ENCODE results near the gene SLC22A16. TPM values are rescaled to one million over a fixed set of nuclear protein-coding genes. Genes with fewer than 3 reads are reported as not detected.
"Not testable (repeated sequence)": the region's sequence is repeated elsewhere in the genome, so short reads cannot be mapped to it uniquely, and the experiment has no call there.

SLC22A16 gene
- total RNA-seq, 3 donors from 2014 or later = 0.15 to 2.9 (median 0.33) TPM

DNA sequence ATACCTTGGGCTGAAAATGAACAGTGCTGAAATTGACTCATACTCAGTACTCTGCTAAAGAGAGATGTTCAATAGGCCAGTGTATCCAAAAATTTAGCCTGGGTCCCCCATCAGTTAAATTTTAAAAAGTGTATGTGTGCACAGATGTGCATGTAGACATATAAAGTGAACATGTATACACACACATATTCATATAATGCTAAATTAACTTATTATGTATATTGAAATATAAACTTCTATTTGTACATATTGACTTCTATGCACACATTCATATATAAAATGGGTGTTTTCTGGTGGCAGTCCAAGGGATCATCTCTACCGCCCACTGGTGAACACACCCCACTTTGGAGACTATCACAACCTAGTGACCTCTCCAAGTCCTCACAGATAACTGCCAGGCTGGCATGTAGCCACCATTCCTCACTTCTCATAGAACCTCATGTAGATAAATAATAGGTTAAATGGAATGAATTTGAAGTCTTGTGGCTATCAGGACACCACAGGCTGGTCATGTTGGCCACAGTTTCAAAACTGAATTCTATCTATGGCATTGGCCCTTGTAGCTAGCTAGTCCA, 8.8 kb downstream of the SLC22A16 start:
- no peaks in the 10 kb centered on the region for H3K36me3 ChIP-seq
- H3K4me1 ChIP-seq = no peaks in the 10 kb centered on the region
- no peak overlapping the region for H3K4me3 ChIP-seq
- peaks cover 10 to 14% of the 10 kb centered on the region in 2 donors for H3K9me3 ChIP-seq
- H3K27ac ChIP-seq = no peak overlapping the region
- no peaks in the 10 kb centered on the region for H3K27me3 ChIP-seq
- TF ChIP-seq POLR2AphosphoS5 (IDR thresholded peaks at IDR 0.05) (no peak), POLR2A (IDR thresholded peaks at IDR 0.05) (no peak)
- TF ChIP-seq, protein P1, sequence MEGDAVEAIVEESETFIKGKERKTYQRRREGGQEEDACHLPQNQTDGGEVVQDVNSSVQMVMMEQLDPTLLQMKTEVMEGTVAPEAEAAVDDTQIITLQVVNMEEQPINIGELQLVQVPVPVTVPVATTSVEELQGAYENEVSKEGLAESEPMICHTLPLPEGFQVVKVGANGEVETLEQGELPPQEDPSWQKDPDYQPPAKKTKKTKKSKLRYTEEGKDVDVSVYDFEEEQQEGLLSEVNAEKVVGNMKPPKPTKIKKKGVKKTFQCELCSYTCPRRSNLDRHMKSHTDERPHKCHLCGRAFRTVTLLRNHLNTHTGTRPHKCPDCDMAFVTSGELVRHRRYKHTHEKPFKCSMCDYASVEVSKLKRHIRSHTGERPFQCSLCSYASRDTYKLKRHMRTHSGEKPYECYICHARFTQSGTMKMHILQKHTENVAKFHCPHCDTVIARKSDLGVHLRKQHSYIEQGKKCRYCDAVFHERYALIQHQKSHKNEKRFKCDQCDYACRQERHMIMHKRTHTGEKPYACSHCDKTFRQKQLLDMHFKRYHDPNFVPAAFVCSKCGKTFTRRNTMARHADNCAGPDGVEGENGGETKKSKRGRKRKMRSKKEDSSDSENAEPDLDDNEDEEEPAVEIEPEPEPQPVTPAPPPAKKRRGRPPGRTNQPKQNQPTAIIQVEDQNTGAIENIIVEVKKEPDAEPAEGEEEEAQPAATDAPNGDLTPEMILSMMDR (IDR thresholded peaks at IDR 0.05) = no peak
- DNase-seq (ENCODE audit: low spot score in 2 of 2) = no peak
- intact Hi-C loops (cut with DNase I; ENCODE audit: low total_unique reads) = loop anchor here (5.0 kb wide), 1 partner anchor 145 kb away; no protein-coding TSS in a partner anchor

DNA sequence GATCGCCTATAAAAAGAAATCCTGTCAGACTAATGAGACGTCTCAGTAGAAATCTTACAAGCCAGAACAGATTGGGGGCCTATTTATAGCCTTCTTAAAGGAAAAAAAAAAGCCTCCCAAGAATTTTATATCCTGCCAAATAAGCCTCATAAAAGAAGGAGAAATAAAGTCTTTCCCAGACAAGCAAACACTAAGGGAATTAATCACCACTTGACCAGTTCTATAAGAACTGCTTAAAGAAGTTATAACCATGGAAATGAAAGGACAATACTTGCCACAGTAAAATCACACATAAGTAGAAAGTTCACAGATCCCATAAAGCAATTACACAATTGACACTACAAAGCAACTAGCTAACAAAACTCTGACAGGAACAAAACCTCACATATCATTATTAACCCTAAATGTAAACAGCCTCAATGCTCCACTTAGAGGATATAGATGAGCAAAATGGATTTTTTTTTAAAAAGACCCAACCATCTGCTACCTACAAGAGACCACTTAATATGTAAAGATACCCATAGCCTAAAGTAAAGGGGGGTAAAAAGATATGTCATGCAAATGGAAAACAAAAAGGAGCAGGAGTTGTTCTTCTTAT, 13.4 kb downstream of the SLC22A16 start:
- DNase-seq (ENCODE audit: low spot score in 2 of 2) = no peak
- H3K27ac ChIP-seq = no peak overlapping the region
- H3K4me3 ChIP-seq = no peak overlapping the region
- peaks cover 26 to 28% of the 10 kb centered on the region in 2 donors for H3K9me3 ChIP-seq
- no peaks in the 10 kb centered on the region for H3K4me1 ChIP-seq
- no peaks in the 10 kb centered on the region for H3K36me3 ChIP-seq
- TF ChIP-seq, protein P1 (IDR thresholded peaks at IDR 0.05) = no peak
- TF ChIP-seq POLR2AphosphoS5 (IDR thresholded peaks at IDR 0.05) (no peak), POLR2A (IDR thresholded peaks at IDR 0.05) (no peak)
- no peaks in the 10 kb centered on the region for H3K27me3 ChIP-seq
- intact Hi-C loops (cut with DNase I; ENCODE audit: low total_unique reads) = no loop called here

DNA sequence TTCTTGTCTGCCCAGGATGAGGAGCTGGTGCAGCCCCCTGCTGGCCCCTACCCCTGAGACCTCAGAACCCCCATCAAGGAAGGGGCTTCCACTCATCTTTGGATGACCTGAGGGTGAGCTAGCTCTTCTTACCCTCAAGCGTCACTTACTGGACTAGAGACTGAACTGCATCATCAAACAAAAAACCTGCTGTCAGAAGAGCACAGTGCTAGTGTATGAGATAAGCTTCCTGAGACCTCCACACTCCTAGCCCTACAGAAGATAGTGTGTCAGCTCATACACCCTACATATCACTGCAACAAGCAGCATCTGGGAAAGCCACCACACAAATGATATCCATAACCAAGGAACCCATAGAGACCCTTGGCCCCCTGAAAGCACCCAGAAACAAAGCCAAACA, 15.0 kb downstream of the SLC22A16 start:
- Histone ChIP-seq H3K27me3 (no peaks in the 10 kb centered on the region), H3K36me3 (no peaks in the 10 kb centered on the region), H3K4me1 (no peaks in the 10 kb centered on the region), H3K9me3 (peaks cover 26 to 28% of the 10 kb centered on the region in 2 donors), H3K27ac (no peak overlapping the region), H3K4me3 (no peak overlapping the region)
- TF ChIP-seq, protein P1 (IDR thresholded peaks at IDR 0.05) = no peak
- TF ChIP-seq POLR2AphosphoS5 (IDR thresholded peaks at IDR 0.05) (no peak), POLR2A (IDR thresholded peaks at IDR 0.05) (no peak)
- DNase-seq (ENCODE audit: low spot score in 2 of 2) = no peak
- intact Hi-C loops (cut with DNase I; ENCODE audit: low total_unique reads) = no loop called here

GRCh38 chr6:110459137-110459536, 17.3 kb downstream of the SLC22A16 start:
- Histone ChIP-seq H3K9me3 (peaks cover 25 to 28% of the 10 kb centered on the region in 2 donors), H3K27ac (no peak overlapping the region), H3K36me3 (no peaks in the 10 kb centered on the region), H3K4me3 (no peak overlapping the region), H3K27me3 (no peaks in the 10 kb centered on the region), H3K4me1 (no peaks in the 10 kb centered on the region)
- TF ChIP-seq POLR2A (IDR thresholded peaks at IDR 0.05) = no peak
- TF ChIP-seq POLR2AphosphoS5 (IDR thresholded peaks at IDR 0.05) = no peak
- TF ChIP-seq, protein P1 (IDR thresholded peaks at IDR 0.05) = no peak
- intact Hi-C loops (cut with DNase I; ENCODE audit: low total_unique reads) = no loop called here
- no peak for DNase-seq (ENCODE audit: low spot score in 2 of 2)

- DNase-seq (ENCODE audit: low spot score in 2 of 2) = no peak
- intact Hi-C loops (cut with DNase I; ENCODE audit: low total_unique reads) = no loop called here
- no peak for TF ChIP-seq POLR2AphosphoS5 (IDR thresholded peaks at IDR 0.05)
- TF ChIP-seq, protein P1 (IDR thresholded peaks at IDR 0.05) = no peak
- no peak for TF ChIP-seq POLR2A (IDR thresholded peaks at IDR 0.05)
- Histone ChIP-seq H3K27ac (no peak overlapping the region), H3K4me3 (no peak overlapping the region), H3K27me3 (no peaks in the 10 kb centered on the region), H3K4me1 (no peaks in the 10 kb centered on the region), H3K36me3 (no peaks in the 10 kb centered on the region), H3K9me3 (peaks cover 18 to 26% of the 10 kb centered on the region in 2 donors)
These were observed 17.9 kb downstream of the SLC22A16 start for GRCh38 chr6:110458476-110458875.

DNA sequence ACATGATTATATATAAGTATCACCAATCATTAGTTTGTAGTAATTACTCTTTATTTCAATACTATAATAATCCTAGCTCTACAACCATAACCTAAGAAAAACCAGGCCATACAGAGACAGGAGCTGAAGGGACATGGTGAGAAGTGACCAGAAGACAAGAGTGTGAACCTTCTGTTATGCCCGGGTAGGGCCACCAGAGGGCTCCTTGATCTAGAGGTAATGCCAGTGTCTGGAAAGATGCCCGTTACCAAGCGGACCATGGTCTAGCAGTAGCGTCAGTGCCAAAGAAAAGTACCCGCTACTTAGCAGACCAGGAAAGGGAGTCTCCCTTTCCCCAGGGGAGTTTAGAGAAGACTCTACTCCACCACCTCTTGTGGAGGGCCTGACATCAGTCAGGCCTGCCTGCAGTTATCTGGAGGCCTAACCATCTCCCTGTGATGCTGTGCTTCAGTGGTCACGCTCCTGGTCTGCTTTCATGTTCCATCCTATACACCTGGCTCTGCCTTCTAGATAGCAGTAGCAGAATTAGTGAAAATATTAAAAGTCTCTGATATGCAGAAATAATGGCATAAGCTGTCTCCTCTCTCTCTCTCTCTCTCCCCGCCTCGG, 18.7 kb downstream of the SLC22A16 start:
- H3K36me3 ChIP-seq; intact Hi-C loops (cut with DNase I; ENCODE audit: low total_unique reads); H3K27me3 ChIP-seq; H3K27ac ChIP-seq; H3K4me1 ChIP-seq; DNase-seq (ENCODE audit: low spot score in 2 of 2); H3K4me3 ChIP-seq: not testable (repeated sequence)
- H3K9me3 ChIP-seq = peaks cover 12 to 18% of the 10 kb centered on the region in 2 donors

Data from breast epithelium (tissue), 4 donors.